Measurements from ENCODE around the gene KRT13. TPM values are rescaled to one million over a fixed set of nuclear protein-coding genes. Genes with fewer than 3 reads are reported as not detected.

The KRT13 gene
- total RNA-seq, 1 experiment from 2014 or later = not detected

DNA sequence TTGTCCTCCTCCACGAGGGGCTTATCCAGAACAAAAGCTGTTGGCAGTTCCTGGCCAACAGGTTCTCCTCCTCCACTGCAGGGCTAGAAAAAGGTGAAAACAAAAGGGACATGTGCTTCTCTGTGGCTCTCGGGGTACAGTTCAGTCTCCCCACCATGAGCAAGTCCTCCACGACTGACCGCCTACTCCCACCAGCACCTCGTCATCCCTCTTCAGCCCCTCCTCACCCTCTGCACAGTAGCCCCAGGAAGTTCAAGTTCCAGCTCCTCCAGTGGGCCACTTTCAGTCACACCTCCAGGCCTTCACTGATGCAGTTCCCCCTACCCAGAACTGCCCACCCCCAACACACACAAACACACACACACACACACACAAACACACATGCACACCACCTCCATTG lies 47.0 kb upstream of the KRT13 start:
- no peak for ATAC-seq
- Mint-ChIP-seq H3K36me3 (no peaks in the 10 kb centered on the region), H3K27me3 (ENCODE audit: low read depth) (peaks cover 5% of the 10 kb centered on the region), H3K4me1 (peaks cover 19% of the 10 kb centered on the region), H3K4me3 (no peak overlapping the region), H3K27ac (no peak overlapping the region), H3K9me3 (no peaks in the 10 kb centered on the region)
- CTCF ChIA-PET = interaction anchor here (8.4 to 9.6 kb wide), 2 partner anchors 94 to 111 kb away, joined by 319 to 380 read pairs; no protein-coding TSS in a partner anchor
- TF ChIP-seq ZNF671 (CRISPR knock-in tag; IDR thresholded peaks at IDR 0.05) (no peak), FOXP1 (CRISPR knock-in tag; IDR thresholded peaks at IDR 0.05; ENCODE audit: borderline replicate concordance) (no peak), SP1 (CRISPR knock-in tag; conservative IDR thresholded peaks at IDR 0.05) (no peak), NFATC4 (CRISPR knock-in tag; IDR thresholded peaks at IDR 0.05) (no peak), FOXJ3 (CRISPR knock-in tag; IDR thresholded peaks at IDR 0.05; ENCODE audit: borderline replicate concordance) (no peak), ZNF512 (CRISPR knock-in tag; IDR thresholded peaks at IDR 0.05; ENCODE audit: borderline replicate concordance) (no peak)
- TF ChIP-seq, protein P1, sequence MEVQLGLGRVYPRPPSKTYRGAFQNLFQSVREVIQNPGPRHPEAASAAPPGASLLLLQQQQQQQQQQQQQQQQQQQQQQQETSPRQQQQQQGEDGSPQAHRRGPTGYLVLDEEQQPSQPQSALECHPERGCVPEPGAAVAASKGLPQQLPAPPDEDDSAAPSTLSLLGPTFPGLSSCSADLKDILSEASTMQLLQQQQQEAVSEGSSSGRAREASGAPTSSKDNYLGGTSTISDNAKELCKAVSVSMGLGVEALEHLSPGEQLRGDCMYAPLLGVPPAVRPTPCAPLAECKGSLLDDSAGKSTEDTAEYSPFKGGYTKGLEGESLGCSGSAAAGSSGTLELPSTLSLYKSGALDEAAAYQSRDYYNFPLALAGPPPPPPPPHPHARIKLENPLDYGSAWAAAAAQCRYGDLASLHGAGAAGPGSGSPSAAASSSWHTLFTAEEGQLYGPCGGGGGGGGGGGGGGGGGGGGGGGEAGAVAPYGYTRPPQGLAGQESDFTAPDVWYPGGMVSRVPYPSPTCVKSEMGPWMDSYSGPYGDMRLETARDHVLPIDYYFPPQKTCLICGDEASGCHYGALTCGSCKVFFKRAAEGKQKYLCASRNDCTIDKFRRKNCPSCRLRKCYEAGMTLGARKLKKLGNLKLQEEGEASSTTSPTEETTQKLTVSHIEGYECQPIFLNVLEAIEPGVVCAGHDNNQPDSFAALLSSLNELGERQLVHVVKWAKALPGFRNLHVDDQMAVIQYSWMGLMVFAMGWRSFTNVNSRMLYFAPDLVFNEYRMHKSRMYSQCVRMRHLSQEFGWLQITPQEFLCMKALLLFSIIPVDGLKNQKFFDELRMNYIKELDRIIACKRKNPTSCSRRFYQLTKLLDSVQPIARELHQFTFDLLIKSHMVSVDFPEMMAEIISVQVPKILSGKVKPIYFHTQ (CRISPR knock-in tag; IDR thresholded peaks at IDR 0.05) = no peak
- TF ChIP-seq, protein P2, sequence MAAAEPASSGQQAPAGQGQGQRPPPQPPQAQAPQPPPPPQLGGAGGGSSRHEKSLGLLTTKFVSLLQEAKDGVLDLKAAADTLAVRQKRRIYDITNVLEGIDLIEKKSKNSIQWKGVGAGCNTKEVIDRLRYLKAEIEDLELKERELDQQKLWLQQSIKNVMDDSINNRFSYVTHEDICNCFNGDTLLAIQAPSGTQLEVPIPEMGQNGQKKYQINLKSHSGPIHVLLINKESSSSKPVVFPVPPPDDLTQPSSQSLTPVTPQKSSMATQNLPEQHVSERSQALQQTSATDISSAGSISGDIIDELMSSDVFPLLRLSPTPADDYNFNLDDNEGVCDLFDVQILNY (CRISPR knock-in tag; IDR thresholded peaks at IDR 0.05) = no peak
- TF ChIP-seq, protein P3, sequence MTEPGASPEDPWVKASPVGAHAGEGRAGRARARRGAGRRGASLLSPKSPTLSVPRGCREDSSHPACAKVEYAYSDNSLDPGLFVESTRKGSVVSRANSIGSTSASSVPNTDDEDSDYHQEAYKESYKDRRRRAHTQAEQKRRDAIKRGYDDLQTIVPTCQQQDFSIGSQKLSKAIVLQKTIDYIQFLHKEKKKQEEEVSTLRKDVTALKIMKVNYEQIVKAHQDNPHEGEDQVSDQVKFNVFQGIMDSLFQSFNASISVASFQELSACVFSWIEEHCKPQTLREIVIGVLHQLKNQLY (CRISPR knock-in tag; IDR thresholded peaks at IDR 0.05) = no peak
- POLR2A ChIA-PET = no interaction called here
- no peak for DNase-seq (ENCODE audit: low spot score)

DNA sequence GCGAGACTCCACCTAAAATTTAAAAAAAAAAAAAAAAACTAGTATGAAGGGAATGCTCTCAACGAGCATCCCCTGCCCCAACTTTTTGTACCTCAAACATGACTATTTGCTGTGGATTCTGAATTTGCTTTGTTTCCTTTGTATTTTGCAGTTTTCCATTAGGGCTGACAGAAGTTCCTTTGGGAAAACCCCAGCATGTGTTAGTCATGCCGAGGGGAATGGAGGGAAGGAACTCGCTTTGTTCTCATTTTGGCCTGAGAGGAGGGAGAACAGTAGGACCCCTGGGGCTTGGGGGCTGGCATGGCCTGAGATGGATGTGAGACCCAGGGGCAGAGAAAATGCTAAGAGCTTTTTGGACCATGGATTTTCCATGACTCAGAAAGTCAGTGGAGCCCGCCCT lies 46.0 kb upstream of the KRT13 start:
- H3K27ac Mint-ChIP-seq = no peak overlapping the region

GRCh38 chr17:41549596-41550039 lies 44.2 kb upstream of the KRT13 start:
- ChIA-PET POLR2A (interaction anchor here (0.5 to 2.6 kb wide), 5 partner anchors 22 to 1764 kb away, joined by 3 to 22 read pairs (median 4); partner anchors contain the start of gene KRT19), CTCF (interaction anchor here (0.6 to 9.6 kb wide), 96 partner anchors 9 to 934 kb away, joined by 3 to 380 read pairs (median 7); partner anchors contain the start of genes EIF1, KRT13, KRT15 and KRT17)
- Mint-ChIP-seq H3K27me3 (ENCODE audit: low read depth) (peaks cover 5% of the 10 kb centered on the region), H3K4me3 (no peak overlapping the region), H3K9me3 (peaks cover 9% of the 10 kb centered on the region), H3K27ac (0 out of 2 replicates have a peak overlapping the region, but pooled peaks have one; percentile 27), H3K36me3 (peaks cover 3% of the 10 kb centered on the region), H3K4me1 (peaks cover 27% of the 10 kb centered on the region)
- no peak for DNase-seq (ENCODE audit: low spot score)
- ATAC-seq = no peak
- TF ChIP-seq NFATC4 (CRISPR knock-in tag; IDR thresholded peaks at IDR 0.05) (no peak), ZNF317 (CRISPR knock-in tag; IDR thresholded peaks at IDR 0.05; ENCODE audit: borderline replicate concordance, low read depth) (no peak), ZBTB21 (CRISPR knock-in tag; IDR thresholded peaks at IDR 0.05; ENCODE audit: borderline replicate concordance) (no peak), AFF4 (CRISPR knock-in tag; IDR thresholded peaks at IDR 0.05; ENCODE audit: borderline replicate concordance) (no peak), IRF2 (CRISPR knock-in tag; IDR thresholded peaks at IDR 0.05; ENCODE audit: borderline replicate concordance, low read depth) (no peak), OVOL2 (CRISPR knock-in tag; IDR thresholded peaks at IDR 0.05; ENCODE audit: borderline replicate concordance) (no peak)
- TF ChIP-seq, protein P4, sequence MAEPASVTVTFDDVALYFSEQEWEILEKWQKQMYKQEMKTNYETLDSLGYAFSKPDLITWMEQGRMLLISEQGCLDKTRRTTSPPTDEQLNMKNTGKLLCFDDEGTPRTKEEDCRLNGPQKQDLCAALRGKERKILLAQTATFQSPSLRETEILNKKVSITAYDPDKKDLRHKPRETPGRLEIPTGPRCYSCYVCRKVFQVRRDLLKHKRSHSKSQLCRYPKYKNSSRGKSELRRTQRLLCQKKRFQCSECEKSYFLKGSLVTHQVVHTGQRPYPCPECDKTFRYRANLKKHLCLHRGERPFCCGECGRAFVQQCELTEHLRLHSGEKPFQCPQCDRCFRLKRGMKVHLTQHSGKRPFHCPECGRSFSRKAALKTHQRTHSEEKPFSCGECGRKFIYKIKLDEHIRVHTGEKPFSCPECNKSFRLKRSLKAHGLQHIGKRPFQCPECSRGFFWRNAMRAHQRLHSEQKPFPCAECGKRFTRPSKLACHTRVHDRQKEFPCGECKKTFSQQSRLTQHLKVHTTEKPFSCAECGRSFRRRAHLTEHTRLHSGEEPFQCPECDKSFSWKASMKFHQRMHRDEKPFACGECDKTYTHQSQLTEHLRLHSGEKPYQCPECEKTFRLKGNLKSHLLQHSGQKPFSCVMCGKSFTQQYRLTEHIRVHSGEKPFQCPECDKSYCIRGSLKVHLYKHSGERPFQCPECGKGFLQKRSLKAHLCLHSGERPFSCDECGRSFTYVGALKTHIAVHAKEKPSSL (CRISPR knock-in tag; conservative IDR thresholded peaks at IDR 0.05) = no peak

More for the DNA sequence above, 46.0 kb upstream of the KRT13 start:
- H3K9me3 Mint-ChIP-seq = peaks cover 8% of the 10 kb centered on the region
- no peak overlapping the region for H3K4me3 Mint-ChIP-seq
- ATAC-seq (no peak), DNase-seq (ENCODE audit: low spot score) (no peak)
- POLR2A ChIA-PET = interaction anchor here (0.7 kb wide), 1 partner anchor 63 kb away, joined by 3 read pairs; no protein-coding TSS in a partner anchor
- H3K27me3 Mint-ChIP-seq (ENCODE audit: low read depth) = peaks cover 5% of the 10 kb centered on the region
- peaks cover 3% of the 10 kb centered on the region for H3K36me3 Mint-ChIP-seq
- peaks cover 22% of the 10 kb centered on the region for H3K4me1 Mint-ChIP-seq
- TF ChIP-seq NR3C1 (CRISPR knock-in tag; conservative IDR thresholded peaks at IDR 0.05; ENCODE audit: low read depth) (no peak), PRRX2 (CRISPR knock-in tag; IDR thresholded peaks at IDR 0.05) (no peak), NFATC4 (CRISPR knock-in tag; IDR thresholded peaks at IDR 0.05) (no peak)
- CTCF ChIA-PET = interaction anchor here (1.7 to 9.6 kb wide), 6 partner anchors 28 to 134 kb away, joined by 5 to 380 read pairs (median 45); no protein-coding TSS in a partner anchor
